Fibroblast of lung (primary cell): Measurements from ENCODE around the gene SLC24A3.

Experiments used
- CTCF ChIP-seq, 2 donors: IDR thresholded peaks in 1 of 2; conservative IDR thresholded peaks in 1 of 2; 1 replicate in 1 of 2; 2 replicates in 1 of 2; pipeline ENCODE4 v1.5.1; 2011 to 2012; ENCODE audit warnings: low read length in 2 of 2, control low read depth in 1 of 2, inconsistent platforms in 1 of 2, low read depth in 1 of 2, mild to moderate bottlenecking in 1 of 2
- EZH2 ChIP-seq: IDR thresholded peaks from 2 replicates; pipeline ENCODE4 v1.5.1; 2012; ENCODE audit warnings: low read length, control low read depth, mild to moderate bottlenecking; ENCODE audit errors: missing control alignments

DNA sequence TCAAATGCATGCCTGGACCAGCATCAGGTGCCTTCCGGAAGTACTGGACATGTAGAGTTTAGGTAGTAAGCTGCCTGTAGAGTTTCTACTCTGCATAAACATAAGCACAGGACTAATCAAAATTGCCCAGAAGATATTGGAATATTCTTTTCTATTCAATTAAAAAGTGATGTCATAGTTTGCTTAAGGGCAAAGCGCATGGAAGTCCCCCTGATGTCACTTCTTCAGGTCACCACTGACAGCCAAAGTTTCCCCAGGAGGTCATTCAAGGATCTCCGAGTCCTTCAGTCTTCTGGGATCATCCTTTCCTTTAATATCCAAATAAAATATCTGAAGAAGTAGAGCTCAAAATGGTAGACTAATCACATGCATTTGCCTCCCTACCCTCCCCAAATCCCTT, 528.1 kb downstream of the SLC24A3 start:
- TF ChIP-seq CTCF (conservative IDR thresholded peaks at IDR 0.05 in 1 of 2, IDR thresholded peaks at IDR 0.05 in 1 of 2; ENCODE audit: low read depth in 1 of 2, low read length in 2 of 2) (no peak), EZH2 (no peak)
